Peyer's patch (tissue), 4 donors: ENCODE measurements around the gene KIF21B.

Source experiments
- CTCF ChIP-seq, 6 experiments: fragments of 450-650 bp in 4 of 6; fragments of 200-600 bp in 2 of 6; sonication (generic) in 1 of 6; IDR thresholded peaks; one replicate each; pipeline ENCODE4 v1.5.1; 2017 to 2019; ENCODE audit warnings: antibody characterized with exemption in 6 of 6, mild to moderate bottlenecking in 3 of 6, moderate library complexity in 1 of 6
- POLR2A ChIP-seq, 2 donors: fragments of 450-650 bp; IDR thresholded peaks; one replicate each; pipeline ENCODE4 v1.5.1; 2017; ENCODE audit warnings: antibody characterized with exemption in 2 of 2, mild to moderate bottlenecking in 2 of 2, moderate library complexity in 2 of 2

GRCh38 chr1:201000391-201000790 is 23.1 kb downstream of the KIF21B start:
- no peak for TF ChIP-seq CTCF (IDR thresholded peaks at IDR 0.05)
- TF ChIP-seq POLR2A (IDR thresholded peaks at IDR 0.05): no peak
